Fibroblast of villous mesenchyme (primary cell): ENCODE measurements around the gene CTU2. TPM values are rescaled to one million over a fixed set of nuclear protein-coding genes. Genes with fewer than 3 reads are reported as not detected.

Experiments
- DNase-seq: peaks from one replicate; pipeline ENCODE4 v3.0.0-alpha.2; 2010; ENCODE audit warnings: low read depth
- H3K4me3 ChIP-seq: 2 replicates; pipeline ENCODE4 v1.5.1; 2011; ENCODE audit warnings: low read depth, mild to moderate bottlenecking, low read length
- CTCF ChIP-seq: IDR thresholded peaks from 2 replicates; pipeline ENCODE4 v1.5.1; 2012; ENCODE audit warnings: low read depth, mild to moderate bottlenecking, low read length; ENCODE audit not compliant: insufficient read depth
- total RNA-seq: library from RNA; depleted of rRNA; stranded (reverse); fragments of >200 nt; gene quantifications from 2 replicates; pipeline ENCODE4 v1.2.3, GENCODE V29; 2012

Gene CTU2
- total RNA-seq, 1 donor, result 19.4 TPM

DNA sequence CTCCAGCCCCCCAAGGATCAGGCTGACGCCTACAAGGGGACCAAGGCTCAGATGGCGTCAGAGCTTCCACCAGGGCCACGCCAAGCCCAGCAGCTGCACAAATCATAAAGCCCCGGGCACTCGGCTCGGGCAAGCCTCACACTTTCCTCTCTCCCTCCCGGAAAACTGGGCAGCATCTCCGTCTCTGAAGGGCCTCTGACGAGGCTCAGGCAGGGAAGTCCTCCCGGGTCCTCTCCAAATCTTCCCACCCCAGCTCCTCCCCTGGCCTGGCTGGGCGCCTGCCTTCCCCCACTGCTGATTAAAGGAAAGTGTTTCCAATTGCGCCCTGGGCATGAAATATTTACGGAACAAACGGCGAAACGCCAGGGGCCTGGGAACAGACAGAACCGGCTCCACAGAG is 40.2 kb downstream of the CTU2 start:
- no peak for TF ChIP-seq CTCF
- no peak for DNase-seq
- no peak overlapping the region for H3K4me3 ChIP-seq

DNA sequence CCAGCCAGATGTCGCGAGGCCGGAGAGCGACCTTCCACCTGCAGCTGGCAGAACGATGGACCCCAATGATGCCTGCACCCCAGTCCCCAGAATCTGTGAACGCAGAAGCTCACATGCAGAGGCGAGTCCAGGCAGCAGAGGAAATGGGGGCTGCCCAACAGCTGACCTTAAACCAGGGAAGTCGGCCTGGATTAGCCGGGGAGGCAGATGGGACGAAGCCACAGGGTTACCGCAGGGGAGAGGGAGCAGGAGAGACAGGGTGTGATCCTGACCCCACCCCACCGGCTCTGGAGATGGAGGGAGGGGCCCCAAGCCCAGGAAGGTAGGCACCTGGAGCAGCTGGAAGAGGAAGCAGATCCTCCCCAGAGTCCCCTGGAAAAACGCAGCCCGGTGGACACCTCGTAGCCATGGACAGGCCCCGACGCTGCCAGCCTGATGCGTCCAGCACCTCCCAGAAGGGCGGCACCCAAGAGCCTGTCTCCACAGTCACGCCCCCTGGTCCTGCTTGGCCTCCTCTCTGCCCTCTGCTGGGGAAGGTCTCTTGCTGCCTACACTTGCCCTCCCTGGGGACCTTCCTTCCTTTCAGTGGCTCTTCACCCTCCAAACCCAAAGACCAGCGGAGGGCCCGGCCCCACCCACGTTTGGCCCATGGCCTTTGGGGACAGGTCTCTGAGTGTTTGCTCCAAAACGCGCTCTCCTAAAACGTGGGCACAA is 41.4 kb downstream of the CTU2 start:
- TF ChIP-seq CTCF, result no peak
- no peak for DNase-seq
- H3K4me3 ChIP-seq, result no peak overlapping the region

GRCh38 chr16:88748364-88748763 is 42.1 kb downstream of the CTU2 start:
- no peak for TF ChIP-seq CTCF
- no peak overlapping the region for H3K4me3 ChIP-seq
- no peak for DNase-seq

- no peak for TF ChIP-seq CTCF
- H3K4me3 ChIP-seq, result no peak overlapping the region
- no peak for DNase-seq
These were observed 43.1 kb downstream of the CTU2 start for GRCh38 chr16:88749358-88749757.

GRCh38 chr16:88750854-88751253 is 44.6 kb downstream of the CTU2 start:
- H3K4me3 ChIP-seq, result no peak overlapping the region
- no peak for TF ChIP-seq CTCF
- no peak for DNase-seq

DNA sequence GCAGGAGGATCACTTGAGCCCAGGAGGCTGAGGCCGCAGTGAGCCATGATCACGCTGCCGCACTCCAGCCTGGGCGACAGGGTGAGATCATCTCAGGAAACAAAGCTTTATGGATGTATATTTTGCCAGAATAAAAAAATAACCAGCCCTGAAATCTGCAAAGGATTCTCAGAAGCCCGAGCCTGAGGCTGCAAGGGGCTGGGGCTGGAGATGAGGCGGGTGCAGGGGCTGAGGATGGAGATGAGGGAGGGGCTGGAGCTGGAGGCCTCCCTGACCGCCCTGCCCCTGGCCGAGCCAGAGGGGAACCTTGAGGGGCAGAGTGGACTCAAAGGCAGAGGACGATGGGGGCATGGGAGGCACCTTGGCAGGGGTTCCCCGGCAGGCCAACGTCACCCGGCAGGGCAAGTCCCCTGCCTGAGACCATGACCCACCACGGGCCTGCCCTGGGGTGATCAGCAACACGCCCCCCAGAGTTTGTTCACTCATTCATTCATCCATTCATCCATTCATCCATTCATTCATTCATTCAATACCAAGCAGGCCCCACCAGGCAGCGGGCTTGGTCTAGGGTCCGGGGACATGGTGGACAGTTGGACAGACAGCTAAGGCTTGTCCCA is 46.2 kb downstream of the CTU2 start:
- no peak for TF ChIP-seq CTCF
- no peak for DNase-seq
- no peak overlapping the region for H3K4me3 ChIP-seq
